Measurements from ENCODE around the gene FLNB. TPM values are rescaled to one million over a fixed set of nuclear protein-coding genes. Genes with fewer than 3 reads are reported as not detected.

Gene FLNB
- total RNA-seq, 1 experiment from 2014 or later: 580 TPM

DNA sequence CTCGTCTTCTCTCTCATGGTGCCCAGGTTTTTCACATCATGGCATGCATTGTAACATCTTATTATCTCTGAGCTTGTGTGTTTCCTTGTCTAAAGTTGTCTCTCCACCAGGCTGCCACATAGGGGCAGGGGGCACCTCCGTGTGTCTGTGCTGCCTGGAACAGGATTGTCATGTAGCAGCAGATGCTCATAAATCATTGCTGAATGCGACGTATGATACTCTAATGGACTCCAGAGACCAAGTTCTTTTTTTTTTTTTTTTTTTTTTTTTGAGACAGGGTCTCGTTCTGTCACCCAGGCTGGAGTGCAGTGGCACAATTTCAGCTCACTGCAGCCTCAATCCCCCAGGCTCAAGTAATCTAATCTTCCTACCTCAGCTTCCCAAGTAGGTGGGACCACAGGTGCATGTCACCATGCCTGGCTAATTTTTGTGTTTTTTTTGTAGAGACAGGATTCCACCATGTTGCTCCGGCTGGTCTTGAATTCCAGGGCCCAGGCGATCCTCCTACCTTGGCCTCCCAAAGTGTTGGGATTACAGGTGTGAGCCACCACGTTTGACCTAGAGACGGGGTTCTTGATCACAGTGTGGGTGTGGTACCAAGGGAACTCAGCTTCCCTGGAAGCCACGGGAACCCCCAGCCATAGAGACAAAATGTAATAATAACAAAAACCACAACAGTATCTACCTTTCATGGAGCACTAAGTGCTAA lies 207.2 kb downstream of the FLNB start:
- Mint-ChIP-seq H3K4me1 (ENCODE audit: insufficient read depth, unreplicated experiment) (peaks cover 24% of the 10 kb centered on the region), H3K4me3 (ENCODE audit: unreplicated experiment) (no peak overlapping the region), H3K27ac (ENCODE audit: low read depth, unreplicated experiment) (peak overlapping the region; percentile 55), H3K27me3 (ENCODE audit: insufficient read depth, unreplicated experiment) (peaks cover 1% of the 10 kb centered on the region), H3K9me3 (ENCODE audit: unreplicated experiment) (no peaks in the 10 kb centered on the region), H3K36me3 (ENCODE audit: insufficient read depth, unreplicated experiment) (no peaks in the 10 kb centered on the region)
- DNase-seq (ENCODE audit: unreplicated experiment): no peak
- POLR2A ChIA-PET: interaction anchor here (0.7 to 3.4 kb wide), 13 partner anchors 8 to 277 kb away, joined by 3 to 23 read pairs (median 7); partner anchors contain the start of genes HTD2 and RPP14
- no TSS peak for BruUV-seq (replicated peaks)
- intact Hi-C loops (cut with micrococcal nuclease): no loop called here
- TF ChIP-seq, protein P1, sequence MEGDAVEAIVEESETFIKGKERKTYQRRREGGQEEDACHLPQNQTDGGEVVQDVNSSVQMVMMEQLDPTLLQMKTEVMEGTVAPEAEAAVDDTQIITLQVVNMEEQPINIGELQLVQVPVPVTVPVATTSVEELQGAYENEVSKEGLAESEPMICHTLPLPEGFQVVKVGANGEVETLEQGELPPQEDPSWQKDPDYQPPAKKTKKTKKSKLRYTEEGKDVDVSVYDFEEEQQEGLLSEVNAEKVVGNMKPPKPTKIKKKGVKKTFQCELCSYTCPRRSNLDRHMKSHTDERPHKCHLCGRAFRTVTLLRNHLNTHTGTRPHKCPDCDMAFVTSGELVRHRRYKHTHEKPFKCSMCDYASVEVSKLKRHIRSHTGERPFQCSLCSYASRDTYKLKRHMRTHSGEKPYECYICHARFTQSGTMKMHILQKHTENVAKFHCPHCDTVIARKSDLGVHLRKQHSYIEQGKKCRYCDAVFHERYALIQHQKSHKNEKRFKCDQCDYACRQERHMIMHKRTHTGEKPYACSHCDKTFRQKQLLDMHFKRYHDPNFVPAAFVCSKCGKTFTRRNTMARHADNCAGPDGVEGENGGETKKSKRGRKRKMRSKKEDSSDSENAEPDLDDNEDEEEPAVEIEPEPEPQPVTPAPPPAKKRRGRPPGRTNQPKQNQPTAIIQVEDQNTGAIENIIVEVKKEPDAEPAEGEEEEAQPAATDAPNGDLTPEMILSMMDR (IDR thresholded peaks at IDR 0.05; ENCODE audit: unreplicated experiment): no peak
- CTCF ChIA-PET: interaction anchor here (0.6 to 8.5 kb wide), 10 partner anchors 12 to 200 kb away, joined by 3 to 158 read pairs (median 3); no protein-coding TSS in a partner anchor

DNA sequence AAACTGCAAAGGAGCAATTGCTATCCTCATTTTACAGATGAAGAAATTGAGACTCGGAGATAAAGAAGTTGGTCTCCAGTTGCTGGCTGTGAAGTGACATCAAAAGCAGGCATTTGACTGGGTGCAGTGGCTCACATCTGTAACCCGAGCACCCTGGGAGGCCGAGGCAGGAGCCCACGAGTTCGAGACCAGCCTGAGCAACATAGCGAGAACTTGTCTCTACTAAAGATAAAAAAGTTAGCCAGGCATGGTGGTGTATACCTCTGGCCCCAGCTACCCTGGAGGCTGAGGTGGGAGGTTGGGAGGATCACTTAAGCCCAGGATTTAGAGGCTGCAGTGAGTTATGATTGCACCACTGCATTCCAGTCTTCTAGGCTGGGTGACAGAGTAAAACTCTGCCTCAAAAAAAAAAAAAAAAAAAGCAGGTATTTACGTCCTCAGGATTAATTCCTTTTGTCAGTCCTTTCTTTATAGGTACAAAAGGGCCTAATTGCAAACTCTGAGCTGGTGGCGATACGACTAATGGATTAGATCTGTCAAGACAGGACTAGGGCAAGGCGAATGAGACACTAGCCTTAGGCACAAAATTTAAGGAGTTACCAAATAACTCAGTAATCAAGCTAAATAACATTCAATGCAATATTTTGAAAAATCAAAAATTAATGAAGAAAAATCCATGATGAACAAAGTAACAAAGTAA lies 208.4 kb downstream of the FLNB start:
- Mint-ChIP-seq H3K4me3 (ENCODE audit: unreplicated experiment) (peak overlapping the region; percentile 28), H3K36me3 (ENCODE audit: insufficient read depth, unreplicated experiment) (no peaks in the 10 kb centered on the region), H3K9me3 (ENCODE audit: unreplicated experiment) (no peaks in the 10 kb centered on the region), H3K4me1 (ENCODE audit: insufficient read depth, unreplicated experiment) (peaks cover 24% of the 10 kb centered on the region), H3K27ac (ENCODE audit: low read depth, unreplicated experiment) (peak overlapping the region; percentile 10), H3K27me3 (ENCODE audit: insufficient read depth, unreplicated experiment) (no peaks in the 10 kb centered on the region)
- ChIA-PET POLR2A (interaction anchor here (0.6 to 2.3 kb wide), 15 partner anchors 16 to 208 kb away, joined by 3 to 32 read pairs (median 4); partner anchors contain the start of genes ABHD6, HTD2 and RPP14), CTCF (interaction anchor here (0.6 to 8.5 kb wide), 22 partner anchors 9 to 214 kb away, joined by 3 to 158 read pairs (median 7); partner anchors contain the start of genes FLNB, HTD2 and RPP14)
- no peak for DNase-seq (ENCODE audit: unreplicated experiment)
- intact Hi-C loops (cut with micrococcal nuclease): loop anchor here (1.0 kb wide), 4 partner anchors 21 to 254 kb away; partner anchors contain the start of gene ABHD6
- TF ChIP-seq, protein P1 (IDR thresholded peaks at IDR 0.05; ENCODE audit: unreplicated experiment): no peak
- BruUV-seq (replicated peaks): no TSS peak

DNA sequence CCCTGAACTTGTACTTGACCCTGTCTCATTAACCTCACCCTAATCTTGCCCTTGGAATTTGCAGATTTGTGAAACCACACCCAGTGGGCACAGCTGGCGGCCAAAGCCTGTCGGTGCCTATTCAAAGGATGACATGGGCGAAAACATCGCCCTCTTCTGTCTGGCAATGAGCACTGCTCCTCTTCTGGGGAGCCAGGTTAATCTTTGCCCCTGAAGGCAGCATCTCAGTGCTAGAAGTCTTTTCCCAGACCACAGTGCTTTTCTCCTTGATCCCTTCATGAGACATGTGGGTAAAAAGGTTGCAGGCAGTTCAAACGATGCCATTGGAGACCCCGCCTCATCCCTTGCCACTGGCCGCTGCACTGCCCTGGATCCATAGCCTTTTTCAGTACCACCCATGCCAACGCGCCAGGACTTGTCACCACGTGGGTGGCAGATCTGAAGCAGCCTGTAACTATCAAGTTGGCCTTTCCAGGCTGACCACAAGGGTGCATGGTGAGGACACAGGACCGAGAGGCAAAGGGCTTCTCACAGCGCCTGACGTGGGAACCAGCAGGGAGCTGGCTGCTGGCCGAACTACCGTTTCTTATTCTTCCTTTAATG lies 209.1 kb downstream of the FLNB start:
- Mint-ChIP-seq H3K9me3 (ENCODE audit: unreplicated experiment) (no peaks in the 10 kb centered on the region), H3K27ac (ENCODE audit: low read depth, unreplicated experiment) (peak overlapping the region; percentile 10), H3K36me3 (ENCODE audit: insufficient read depth, unreplicated experiment) (no peaks in the 10 kb centered on the region), H3K4me3 (ENCODE audit: unreplicated experiment) (peak overlapping the region; percentile 28), H3K4me1 (ENCODE audit: insufficient read depth, unreplicated experiment) (peaks cover 25% of the 10 kb centered on the region), H3K27me3 (ENCODE audit: insufficient read depth, unreplicated experiment) (no peaks in the 10 kb centered on the region)
- TF ChIP-seq, protein P1 (IDR thresholded peaks at IDR 0.05; ENCODE audit: unreplicated experiment): peak; percentile 70
- peak; percentile 94 for DNase-seq (ENCODE audit: unreplicated experiment)
- POLR2A ChIA-PET: interaction anchor here (0.6 to 2.3 kb wide), 20 partner anchors 15 to 332 kb away, joined by 3 to 32 read pairs (median 4); partner anchors contain the start of genes ABHD6, HTD2 and RPP14
- BruUV-seq (replicated peaks): no TSS peak
- intact Hi-C loops (cut with micrococcal nuclease): loop anchor here (1.0 kb wide), 4 partner anchors 20 to 255 kb away; partner anchors contain the start of gene ABHD6
- CTCF ChIA-PET: interaction anchor here (0.6 to 8.5 kb wide), 30 partner anchors 9 to 255 kb away, joined by 3 to 158 read pairs (median 6); partner anchors contain the start of genes FLNB, HTD2 and RPP14
